HEK293 (cell line): Measurements from ENCODE around the gene WSB2.

Source experiments
- GFI1B ChIP-seq: fragments of 450-650 bp; formaldehyde crosslinking; IDR thresholded peaks from 2 replicates; pipeline ENCODE4 v1.5.1; 2016; ENCODE audit warnings: missing biosample characterization, missing genetic modification characterization
- GLIS1 ChIP-seq: fragments of 450-650 bp; formaldehyde crosslinking; IDR thresholded peaks from 2 replicates; pipeline ENCODE4 v1.5.1; 2016; ENCODE audit warnings: missing biosample characterization, missing genetic modification characterization
- GLIS2 ChIP-seq: fragments of 450-650 bp; formaldehyde crosslinking; IDR thresholded peaks from 2 replicates; pipeline ENCODE4 v1.5.1; 2016; ENCODE audit warnings: missing biosample characterization, missing genetic modification characterization
- KLF7 ChIP-seq: fragments of 450-650 bp; formaldehyde crosslinking; IDR thresholded peaks from 2 replicates; pipeline ENCODE4 v1.5.1; 2016; ENCODE audit warnings: missing biosample characterization, missing genetic modification characterization, borderline replicate concordance
- PRDM10 ChIP-seq: fragments of 450-650 bp; formaldehyde crosslinking; IDR thresholded peaks from 2 replicates; pipeline ENCODE4 v1.5.1; 2016; ENCODE audit warnings: missing biosample characterization, missing genetic modification characterization
- PRDM6 ChIP-seq: fragments of 450-650 bp; formaldehyde crosslinking; IDR thresholded peaks from 2 replicates; pipeline ENCODE4 v1.5.1; 2017; ENCODE audit warnings: missing biosample characterization, missing genetic modification characterization
- REPIN1 ChIP-seq: fragments of 450-650 bp; formaldehyde crosslinking; IDR thresholded peaks from 2 replicates; pipeline ENCODE4 v1.5.1; 2017; ENCODE audit warnings: missing biosample characterization, missing genetic modification characterization, low read depth
- TRIM28 ChIP-seq: IDR thresholded peaks from 2 replicates; pipeline ENCODE4 v1.6.1; 2011; ENCODE audit warnings: low read length, control low read depth, borderline replicate concordance
- ZNF114 ChIP-seq: fragments of 450-650 bp; formaldehyde crosslinking; IDR thresholded peaks from 2 replicates; pipeline ENCODE4 v1.5.0; 2017; ENCODE audit warnings: missing biosample characterization, missing genetic modification characterization
- ZNF146 ChIP-seq: fragments of 450-650 bp; formaldehyde crosslinking; IDR thresholded peaks from 2 replicates; pipeline ENCODE4 v1.5.1; 2016; ENCODE audit warnings: missing biosample characterization, missing genetic modification characterization
- ZNF202 ChIP-seq: fragments of 450-650 bp; formaldehyde crosslinking; IDR thresholded peaks from 2 replicates; pipeline ENCODE4 v1.5.1; 2016; ENCODE audit warnings: missing biosample characterization, missing genetic modification characterization, borderline replicate concordance
- ZNF211 ChIP-seq: fragments of 450-650 bp; formaldehyde crosslinking; IDR thresholded peaks from 2 replicates; pipeline ENCODE4 v1.5.1; 2016; ENCODE audit warnings: low read depth, missing biosample characterization, missing genetic modification characterization
- ZNF221 ChIP-seq: fragments of 450-650 bp; formaldehyde crosslinking; IDR thresholded peaks from 2 replicates; pipeline ENCODE4 v1.5.1; 2017; ENCODE audit warnings: missing biosample characterization, missing genetic modification characterization, borderline replicate concordance
- ZNF335 ChIP-seq: fragments of 450-650 bp; formaldehyde crosslinking; conservative IDR thresholded peaks from 2 replicates; pipeline ENCODE4 v1.5.1; 2016; ENCODE audit warnings: missing biosample characterization, missing genetic modification characterization
- ZNF341 ChIP-seq: fragments of 450-650 bp; formaldehyde crosslinking; IDR thresholded peaks from 2 replicates; pipeline ENCODE4; 2016; ENCODE audit warnings: low read depth, missing biosample characterization, missing genetic modification characterization
- ZNF488 ChIP-seq: fragments of 450-650 bp; formaldehyde crosslinking; IDR thresholded peaks from 2 replicates; pipeline ENCODE4 v1.5.1; 2016; ENCODE audit warnings: missing biosample characterization, missing genetic modification characterization
- ZNF501 ChIP-seq: fragments of 450-650 bp; formaldehyde crosslinking; IDR thresholded peaks from 2 replicates; pipeline ENCODE4 v1.5.1; 2016; ENCODE audit warnings: missing biosample characterization, missing genetic modification characterization
- ZNF510 ChIP-seq: fragments of 450-650 bp; formaldehyde crosslinking; IDR thresholded peaks from 2 replicates; pipeline ENCODE4 v1.5.1; 2018; ENCODE audit warnings: mild to moderate bottlenecking, missing genetic modification characterization, missing biosample characterization; ENCODE audit not compliant: insufficient replicate concordance
- ZNF514 ChIP-seq: fragments of 450-650 bp; formaldehyde crosslinking; IDR thresholded peaks from 2 replicates; pipeline ENCODE4 v1.5.1; 2016; ENCODE audit warnings: missing biosample characterization, missing genetic modification characterization
- ZNF529 ChIP-seq: fragments of 450-650 bp; formaldehyde crosslinking; IDR thresholded peaks from 2 replicates; pipeline ENCODE4 v1.5.1; 2017; ENCODE audit warnings: missing genetic modification characterization, missing biosample characterization; ENCODE audit not compliant: insufficient replicate concordance
- ZNF544 ChIP-seq: fragments of 450-650 bp; formaldehyde crosslinking; IDR thresholded peaks from 2 replicates; pipeline ENCODE4 v1.5.0; 2017; ENCODE audit warnings: missing biosample characterization, missing genetic modification characterization
- ZNF639 ChIP-seq: fragments of 450-650 bp; formaldehyde crosslinking; IDR thresholded peaks from 2 replicates; pipeline ENCODE4 v1.5.1; 2016; ENCODE audit warnings: missing biosample characterization, missing genetic modification characterization
- ZNF645 ChIP-seq: fragments of 450-650 bp; formaldehyde crosslinking; IDR thresholded peaks from 2 replicates; pipeline ENCODE4; 2016; ENCODE audit warnings: missing biosample characterization, missing genetic modification characterization
- ZNF664 ChIP-seq: fragments of 450-650 bp; formaldehyde crosslinking; IDR thresholded peaks from 2 replicates; pipeline ENCODE4 v1.5.1; 2016; ENCODE audit warnings: missing biosample characterization, missing genetic modification characterization
- ZNF677 ChIP-seq: fragments of 450-650 bp; IDR thresholded peaks from 2 replicates; pipeline ENCODE4 v1.5.0; 2018; ENCODE audit warnings: missing biosample characterization, mild to moderate bottlenecking, missing genetic modification characterization, moderate library complexity
- ZNF701 ChIP-seq: fragments of 450-650 bp; formaldehyde crosslinking; IDR thresholded peaks from 2 replicates; pipeline ENCODE4 v1.5.1; 2016; ENCODE audit warnings: missing biosample characterization, missing genetic modification characterization
- ZNF747 ChIP-seq: fragments of 450-650 bp; formaldehyde crosslinking; IDR thresholded peaks from 2 replicates; pipeline ENCODE4 v1.5.1; 2016; ENCODE audit warnings: missing biosample characterization, missing genetic modification characterization
- ZNF76 ChIP-seq: fragments of 450-650 bp; formaldehyde crosslinking; IDR thresholded peaks from 2 replicates; pipeline ENCODE4; 2016; ENCODE audit warnings: low read depth, missing biosample characterization, missing genetic modification characterization, borderline replicate concordance
- ZNF768 ChIP-seq: fragments of 450-650 bp; formaldehyde crosslinking; IDR thresholded peaks from 2 replicates; pipeline ENCODE4 v1.5.1; 2018; ENCODE audit warnings: missing biosample characterization, mild to moderate bottlenecking, missing genetic modification characterization
- ZNF791 ChIP-seq: fragments of 450-650 bp; formaldehyde crosslinking; IDR thresholded peaks from 2 replicates; pipeline ENCODE4 v1.5.1; 2016; ENCODE audit warnings: missing biosample characterization, missing genetic modification characterization
- ZNF792 ChIP-seq: fragments of 450-650 bp; formaldehyde crosslinking; IDR thresholded peaks from 2 replicates; pipeline ENCODE4 v1.5.1; 2016; ENCODE audit warnings: missing biosample characterization, missing genetic modification characterization
- ZNF837 ChIP-seq: fragments of 450-650 bp; formaldehyde crosslinking; IDR thresholded peaks from 2 replicates; pipeline ENCODE4 v1.5.1; 2016; ENCODE audit warnings: missing biosample characterization, missing genetic modification characterization
- ZXDB ChIP-seq: fragments of 450-650 bp; formaldehyde crosslinking; IDR thresholded peaks from 2 replicates; pipeline ENCODE4 v1.5.1; 2016; ENCODE audit warnings: missing biosample characterization, missing genetic modification characterization

The WSB2 gene

GRCh38 chr12:118103601-118104382, 42.8 kb upstream of the WSB2 start, which contains the start of gene VSIG10 (continued):
- TF ChIP-seq ZNF677 (tag by site-specific recombination) (no peak), PRDM6 (no peak), ZNF645 (tag by site-specific recombination) (no peak), ZNF114 (tag by site-specific recombination) (no peak), ZNF335 (tag by site-specific recombination) (peak; percentile 71; the same call in 1 of the 2 replicates), PRDM10 (tag by site-specific recombination) (no peak), ZNF529 (no peak), ZNF510 (no peak), ZNF837 (no peak), ZNF76 (0 out of 2 replicates have a peak, but pooled peaks have one; percentile 16), ZNF664 (no peak), ZNF202 (tag by site-specific recombination) (no peak), ZNF544 (tag by site-specific recombination) (no peak), KLF7 (tag by site-specific recombination) (no peak), GLIS2 (tag by site-specific recombination) (peak; percentile 78), ZNF514 (tag by site-specific recombination) (no peak), TRIM28 (no peak), ZXDB (tag by site-specific recombination) (peak; percentile 37; the same call in 1 of the 2 replicates), GFI1B (tag by site-specific recombination) (no peak), ZNF221 (no peak), ZNF488 (tag by site-specific recombination) (no peak), ZNF701 (tag by site-specific recombination) (no peak), REPIN1 (tag by site-specific recombination) (no peak), ZNF501 (tag by site-specific recombination) (no peak), ZNF146 (tag by site-specific recombination) (no peak), ZNF792 (tag by site-specific recombination) (no peak), ZNF341 (peak; percentile 96), ZNF747 (tag by site-specific recombination) (no peak), ZNF639 (tag by site-specific recombination) (no peak), ZNF211 (tag by site-specific recombination) (no peak), ZNF791 (no peak), ZNF768 (tag by site-specific recombination) (0 out of 2 replicates have a peak, but pooled peaks have one; percentile 6), GLIS1 (tag by site-specific recombination) (peak; percentile 83)
